ENCODE results near the gene OMA1.
"Not testable (repeated sequence)": the region's sequence is repeated elsewhere in the genome, so short reads cannot be mapped to it uniquely, and the experiment has no call there.

Gene OMA1

GRCh38 chr1:58551186-58552140 lies 4.9 kb upstream of the OMA1 start:
- DNase-seq (ENCODE audit: extremely low read depth, low read depth): no peak
- no peak for TF ChIP-seq CTCF (IDR thresholded peaks at IDR 0.05; ENCODE audit: low read depth, low read length, missing control alignments)
- H3K4me3 ChIP-seq (replicated peaks; ENCODE audit: low read depth, low read length): no peak overlapping the region

DNA sequence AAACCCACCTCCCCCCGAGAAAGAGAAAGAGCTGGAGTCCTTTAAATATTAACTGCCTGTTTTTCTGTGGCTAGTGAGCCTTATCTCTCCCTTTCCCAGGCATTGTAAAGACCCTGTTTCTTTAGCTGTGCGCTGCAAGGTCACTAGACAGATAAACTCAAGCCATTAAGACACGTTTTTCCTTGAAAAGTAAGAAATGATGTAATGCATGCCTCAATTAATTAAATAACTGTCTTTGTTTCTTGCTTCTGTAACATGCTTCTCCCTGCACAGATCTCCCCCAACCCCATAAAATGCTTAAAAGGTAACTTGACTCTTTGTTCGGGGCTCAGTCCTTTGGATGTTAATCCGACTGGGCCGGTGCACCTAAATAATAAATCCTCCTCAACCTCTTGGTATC lies 2.8 kb upstream of the OMA1 start:
- H3K4me3 ChIP-seq (replicated peaks; ENCODE audit: low read depth, low read length); DNase-seq (ENCODE audit: extremely low read depth, low read depth): not testable (repeated sequence)

GRCh38 chr1:58548371-58548770 lies 1.8 kb upstream of the OMA1 start:
- H3K4me3 ChIP-seq (replicated peaks; ENCODE audit: low read depth, low read length): no peak overlapping the region
- no peak for TF ChIP-seq CTCF (IDR thresholded peaks at IDR 0.05; ENCODE audit: low read depth, low read length, missing control alignments)
- no peak for DNase-seq (ENCODE audit: extremely low read depth, low read depth)

- TF ChIP-seq CTCF (IDR thresholded peaks at IDR 0.05; ENCODE audit: low read depth, low read length, missing control alignments): no peak
- H3K4me3 ChIP-seq (replicated peaks; ENCODE audit: low read depth, low read length): peak overlapping the region; percentile 72
- peak; percentile 29 for DNase-seq (ENCODE audit: extremely low read depth, low read depth)
Observed at GRCh38 chr1:58545591-58546519, 671 bp downstream of the OMA1 start.

- H3K4me3 ChIP-seq (replicated peaks; ENCODE audit: low read depth, low read length): no peak overlapping the region
- no peak for TF ChIP-seq CTCF (IDR thresholded peaks at IDR 0.05; ENCODE audit: low read depth, low read length, missing control alignments)
- no peak for DNase-seq (ENCODE audit: extremely low read depth, low read depth)
Observed at GRCh38 chr1:58543260-58543659, 3.3 kb downstream of the OMA1 start.

- no peak for TF ChIP-seq CTCF (IDR thresholded peaks at IDR 0.05; ENCODE audit: low read depth, low read length, missing control alignments)
- no peak overlapping the region for H3K4me3 ChIP-seq (replicated peaks; ENCODE audit: low read depth, low read length)
- DNase-seq (ENCODE audit: extremely low read depth, low read depth): no peak
Observed at GRCh38 chr1:58539553-58539952, 7.0 kb downstream of the OMA1 start.

- DNase-seq (ENCODE audit: extremely low read depth, low read depth): no peak
- no peak for TF ChIP-seq CTCF (IDR thresholded peaks at IDR 0.05; ENCODE audit: low read depth, low read length, missing control alignments)
- no peak overlapping the region for H3K4me3 ChIP-seq (replicated peaks; ENCODE audit: low read depth, low read length)
Observed at GRCh38 chr1:58538821-58539220, 7.7 kb downstream of the OMA1 start.

DNA sequence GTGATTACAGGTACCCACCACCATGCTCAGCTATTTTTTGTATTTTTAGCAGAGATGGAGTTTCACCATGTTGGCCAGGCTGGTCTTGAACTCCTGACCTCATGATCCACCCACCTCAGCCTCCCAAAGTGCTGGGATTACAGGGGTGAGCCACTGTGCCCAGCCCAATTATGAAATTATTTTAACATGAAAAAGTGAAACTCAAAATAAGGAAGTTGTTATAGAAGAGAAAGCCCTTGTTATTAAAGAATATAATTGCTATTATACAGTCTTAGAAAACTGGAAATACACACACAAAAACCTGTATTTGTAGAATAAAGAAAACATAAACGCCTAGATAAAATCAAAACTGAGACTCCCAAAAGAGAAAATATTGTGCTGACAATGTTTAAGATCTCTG lies 14.7 kb downstream of the OMA1 start:
- DNase-seq (ENCODE audit: extremely low read depth, low read depth); H3K4me3 ChIP-seq (replicated peaks; ENCODE audit: low read depth, low read length): not testable (repeated sequence)

Measured in HFF-Myc (cell line).